A172 (cell line): Measurements from ENCODE around the gene FOXO3B. TPM values are rescaled to one million over a fixed set of nuclear protein-coding genes. Genes with fewer than 3 reads are reported as not detected.
"Not testable (repeated sequence)": the region's sequence is repeated elsewhere in the genome, so short reads cannot be mapped to it uniquely, and the experiment has no call there.

ENCODE experiments used
- DNase-seq: peaks from one replicate; pipeline ENCODE4 v3.0.0-alpha.2; 2015; ENCODE audit warnings: low spot score
- total RNA-seq: library from RNA; depleted of rRNA; stranded (reverse); fragments of >200 nt; shearing (Covaris generic); gene quantifications from 2 replicates; pipeline ENCODE4 v1.2.3, GENCODE V29; 2014; rRNA removed

Gene FOXO3B
- 1.4 and 2.2 TPM in 2 replicates for total RNA-seq

DNA sequence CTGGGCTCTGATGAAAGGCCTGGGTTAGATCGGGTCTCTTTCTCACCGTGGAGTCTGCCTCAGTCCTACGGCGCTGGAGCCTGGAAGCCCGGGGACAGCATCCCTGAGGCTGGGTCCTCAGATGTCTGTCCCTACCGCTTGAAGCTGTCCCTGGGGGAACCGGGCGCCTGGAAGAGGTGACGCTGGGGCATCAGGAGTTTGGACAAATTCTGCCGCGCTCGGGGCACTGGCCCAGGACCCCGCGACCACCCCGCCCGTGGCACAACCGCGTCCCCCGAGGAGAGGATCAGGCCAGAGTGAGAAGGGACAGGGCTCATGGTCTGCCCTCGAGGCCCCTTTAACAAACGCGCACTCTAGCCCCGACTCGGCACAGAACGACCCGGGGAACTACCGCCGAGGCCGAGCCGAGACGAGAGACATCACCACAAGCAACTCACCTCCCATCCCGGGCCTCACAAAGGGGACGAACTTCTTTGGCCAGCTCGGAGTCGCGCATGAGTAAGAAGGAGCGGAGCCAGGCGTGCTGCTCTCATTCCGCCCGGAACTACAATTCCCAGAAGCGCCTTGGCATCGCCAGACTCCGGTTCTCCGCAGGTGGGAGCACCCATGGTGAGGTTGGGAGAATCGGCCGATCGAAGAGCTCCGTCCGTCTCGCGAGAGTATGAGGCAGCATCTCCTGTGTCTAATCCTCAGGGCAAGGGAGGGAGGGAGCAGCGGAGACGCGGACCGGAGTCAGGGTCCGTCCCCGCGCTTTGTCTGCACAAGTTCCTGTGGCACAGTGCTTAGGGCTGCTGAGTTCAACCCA lies at the start of gene FOXO3B:
FOXO3B (minus strand) TSS at position 548 of the 805 bp plus-strand sequence. CDS start 663 bp downstream, outside the sequence.
- DNase-seq = peak; percentile 90

DNA sequence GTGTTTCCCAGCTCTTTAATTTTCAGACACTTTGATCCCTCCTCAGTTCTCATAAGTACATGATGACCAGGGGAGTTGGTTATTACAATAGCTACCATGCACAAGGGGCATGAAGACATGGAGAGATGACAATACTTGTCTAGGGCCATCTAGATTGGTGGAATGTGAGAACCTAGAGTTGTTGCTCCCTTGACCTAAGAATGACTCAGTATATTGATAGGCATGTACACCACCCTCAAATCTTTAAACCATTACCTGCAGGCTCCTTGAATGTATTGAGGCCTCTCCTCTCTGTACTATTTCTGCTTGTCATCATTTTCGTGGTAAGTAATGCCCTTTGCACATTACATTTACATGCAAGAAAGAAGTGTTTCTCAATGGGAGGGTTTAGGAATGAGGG lies 41.4 kb upstream of the FOXO3B start:
- DNase-seq = not testable (repeated sequence)

DNA sequence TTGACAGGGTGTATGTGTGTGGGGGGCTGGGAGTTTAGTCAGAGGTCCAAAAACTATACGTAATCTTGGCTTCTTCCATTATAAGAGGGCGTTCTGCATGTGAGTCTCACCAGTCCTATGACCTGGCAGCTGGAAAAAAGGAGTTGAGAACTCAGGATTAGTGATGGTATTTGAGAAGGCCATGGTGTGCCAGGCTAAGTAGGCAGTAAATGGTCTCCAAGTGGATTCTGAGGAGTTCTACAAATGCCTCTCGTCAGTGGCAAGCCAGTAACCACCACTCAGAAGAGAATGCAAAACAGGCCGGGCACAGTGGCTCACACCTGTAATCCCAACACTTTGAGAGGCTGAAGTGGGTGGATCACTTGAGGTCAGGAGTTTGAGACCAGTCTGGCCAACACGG lies 40.5 kb upstream of the FOXO3B start:
- DNase-seq = not testable (repeated sequence)

DNA sequence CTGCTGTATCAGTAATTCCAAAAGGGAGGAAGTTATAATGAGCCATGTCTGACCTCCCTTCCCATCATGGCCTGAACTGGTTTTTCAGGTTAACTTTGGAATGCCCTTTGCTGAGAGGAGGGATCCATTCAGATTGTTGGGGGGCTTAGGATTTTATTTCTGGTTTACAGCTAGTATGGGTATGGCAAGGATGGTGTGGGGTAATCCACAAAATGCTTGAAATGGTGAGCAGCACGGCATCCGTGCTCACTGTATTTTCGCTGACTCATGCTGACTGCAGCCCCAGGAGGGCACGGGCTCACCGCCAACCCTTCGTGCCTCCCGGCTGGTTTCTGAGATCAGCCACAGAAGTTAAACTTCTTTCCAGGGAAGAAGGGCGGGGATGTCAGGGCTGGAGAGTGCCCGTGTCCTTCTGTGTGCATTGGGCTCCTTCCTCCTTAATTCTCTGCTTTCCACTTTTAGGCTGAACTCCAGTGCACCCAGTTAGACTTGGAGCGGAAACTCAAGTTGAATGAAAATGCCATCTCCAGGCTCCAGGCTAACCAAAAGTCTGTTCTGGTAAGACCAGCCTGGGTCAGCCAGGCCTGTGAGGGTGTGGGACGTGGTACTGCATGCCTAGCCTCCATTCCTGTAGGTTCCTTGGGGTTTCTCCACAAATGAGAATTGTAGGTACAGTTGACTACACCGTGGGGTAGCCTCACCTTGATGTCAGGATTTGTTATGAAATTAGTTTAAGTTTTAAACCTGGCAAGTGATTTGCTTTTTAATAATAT lies 39.8 kb upstream of the FOXO3B start:
- not testable (repeated sequence) for DNase-seq

DNA sequence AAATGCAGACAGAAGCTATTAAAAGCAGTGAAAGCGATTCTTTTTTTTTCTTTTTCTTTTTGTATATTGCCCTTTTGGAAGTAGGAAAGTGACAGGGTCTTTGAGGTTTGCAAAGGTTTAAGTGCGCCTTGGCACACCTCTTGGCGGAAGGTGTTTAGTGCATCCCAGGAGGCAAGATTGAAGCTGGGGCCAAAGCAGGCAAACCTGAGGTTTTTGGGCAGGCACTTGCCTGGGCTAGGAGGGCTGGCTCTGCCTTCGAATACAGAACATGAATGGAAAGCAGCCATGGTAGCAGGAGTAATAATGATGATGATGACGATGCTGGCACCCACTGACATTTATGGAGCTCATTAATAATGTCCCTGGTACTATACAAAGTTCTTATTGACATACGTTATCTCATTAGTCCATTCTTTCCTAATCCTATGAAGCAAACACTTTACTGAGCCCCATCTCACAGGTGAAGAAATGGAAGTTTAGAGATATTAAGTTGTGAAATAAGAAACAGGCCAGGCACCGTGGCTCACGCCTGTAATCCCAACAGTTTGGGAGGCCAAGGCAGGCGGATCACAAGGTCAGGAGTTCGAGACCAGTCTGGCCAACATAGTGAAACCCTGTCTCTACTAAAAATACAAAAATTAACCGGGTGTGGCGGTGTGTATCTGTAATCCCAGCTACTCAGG lies 37.5 kb upstream of the FOXO3B start:
- DNase-seq = not testable (repeated sequence)

DNA sequence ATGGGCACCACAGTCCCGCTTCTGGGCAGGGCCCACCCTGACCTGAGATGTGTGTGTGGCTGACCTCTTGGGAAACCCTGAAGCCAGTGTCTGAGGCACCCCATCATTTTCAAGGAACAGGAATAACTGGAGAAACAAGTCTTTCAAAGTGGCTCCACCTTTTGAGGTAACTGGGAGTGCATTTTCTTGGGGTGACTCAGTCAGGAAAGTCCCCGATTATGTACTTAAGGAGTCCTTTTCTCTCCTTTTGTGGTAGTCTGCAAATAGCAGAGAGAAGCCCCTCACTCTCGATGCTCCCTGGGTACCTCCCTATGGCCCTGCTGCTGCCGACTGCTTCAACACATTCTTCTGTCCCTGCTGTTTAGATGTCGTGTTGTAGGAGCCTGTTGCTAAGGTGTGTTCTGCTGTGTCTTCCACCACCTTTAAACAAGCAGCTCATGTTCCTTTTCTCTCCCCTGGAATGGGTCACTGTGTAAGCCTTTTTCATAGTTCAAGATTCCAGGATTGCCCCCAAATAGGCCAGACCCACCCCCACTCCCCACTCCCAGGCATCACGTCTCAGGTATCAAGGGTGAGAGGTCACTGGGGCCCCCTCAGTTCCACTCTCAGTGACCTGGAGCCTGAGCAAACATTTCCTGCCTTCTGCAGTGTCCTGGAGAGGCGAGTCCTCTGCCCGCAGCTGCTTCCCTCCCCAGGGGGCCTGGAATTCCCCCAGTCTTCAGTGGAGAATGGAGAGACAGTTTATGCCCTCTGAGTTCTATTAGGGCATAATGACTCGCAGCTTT lies 36.7 kb upstream of the FOXO3B start:
- peak; percentile 89 for DNase-seq

DNA sequence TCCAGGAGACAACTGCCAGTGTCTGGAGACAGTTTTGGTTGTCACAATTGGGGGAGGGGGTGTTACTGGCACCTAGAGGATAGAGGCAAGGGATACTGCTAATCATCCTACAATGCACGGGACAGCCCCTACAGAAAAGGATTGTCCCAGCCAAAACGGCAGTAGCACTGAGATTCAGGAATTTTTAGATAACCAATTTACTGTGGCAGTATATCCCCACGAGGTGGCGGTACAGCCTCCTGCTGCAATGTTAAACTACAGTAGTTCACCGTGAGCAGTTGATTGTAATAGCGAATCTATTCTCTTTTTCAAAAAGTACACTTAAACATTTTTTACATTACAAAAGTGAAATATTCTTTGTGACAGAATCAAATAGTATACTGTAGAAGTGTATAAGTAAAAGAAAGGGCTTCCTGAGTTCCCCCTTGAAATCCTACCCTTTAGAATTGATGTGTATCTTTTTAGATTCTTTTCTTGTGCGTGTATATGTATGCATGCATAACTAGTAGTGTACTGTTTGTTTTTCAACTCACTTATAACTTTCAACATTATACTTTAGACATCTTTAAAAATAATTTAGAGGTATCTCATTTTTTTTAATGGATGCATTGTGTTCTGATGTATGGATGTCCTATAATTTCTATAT lies 30.4 kb upstream of the FOXO3B start:
- peak; percentile 57 for DNase-seq

DNA sequence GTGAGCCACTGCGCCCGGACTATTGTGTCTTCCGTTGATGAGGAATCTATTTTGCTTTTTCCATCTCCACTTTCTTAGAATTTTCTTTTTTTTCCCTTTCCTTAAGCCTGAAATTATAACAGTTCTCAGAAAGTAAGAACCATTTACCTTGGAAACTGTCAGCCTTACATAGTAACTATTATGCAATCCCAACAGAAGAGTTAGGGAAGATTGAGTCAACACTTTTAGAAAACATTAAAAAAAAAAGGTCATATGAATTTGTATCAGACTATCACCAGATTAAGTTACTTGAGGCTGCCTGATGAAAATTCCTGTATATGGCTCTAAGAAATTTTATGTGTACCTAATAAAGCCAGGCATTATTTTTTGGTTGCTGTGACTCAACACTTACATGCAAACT lies 26.1 kb upstream of the FOXO3B start:
- DNase-seq = not testable (repeated sequence)

DNA sequence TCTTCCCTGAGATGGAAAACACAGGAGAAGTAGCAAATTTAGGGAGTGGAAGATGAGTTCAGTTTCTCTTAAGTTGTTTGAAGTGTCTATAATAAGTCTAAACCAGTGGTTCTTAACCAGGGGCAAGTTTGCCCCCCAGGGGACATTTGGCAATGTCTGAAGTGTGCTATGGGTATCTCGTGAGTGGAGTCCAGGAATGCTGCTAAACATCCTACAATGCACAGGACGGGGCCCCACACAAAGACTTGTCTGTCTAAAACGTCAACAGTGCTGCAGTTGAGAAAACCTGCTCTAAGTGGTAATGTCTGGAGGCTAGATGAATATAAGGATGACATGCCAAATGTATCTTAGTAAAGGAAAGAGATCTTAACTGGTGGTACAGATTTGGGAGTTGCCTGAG lies 23.8 kb upstream of the FOXO3B start:
- DNase-seq = not testable (repeated sequence)

DNA sequence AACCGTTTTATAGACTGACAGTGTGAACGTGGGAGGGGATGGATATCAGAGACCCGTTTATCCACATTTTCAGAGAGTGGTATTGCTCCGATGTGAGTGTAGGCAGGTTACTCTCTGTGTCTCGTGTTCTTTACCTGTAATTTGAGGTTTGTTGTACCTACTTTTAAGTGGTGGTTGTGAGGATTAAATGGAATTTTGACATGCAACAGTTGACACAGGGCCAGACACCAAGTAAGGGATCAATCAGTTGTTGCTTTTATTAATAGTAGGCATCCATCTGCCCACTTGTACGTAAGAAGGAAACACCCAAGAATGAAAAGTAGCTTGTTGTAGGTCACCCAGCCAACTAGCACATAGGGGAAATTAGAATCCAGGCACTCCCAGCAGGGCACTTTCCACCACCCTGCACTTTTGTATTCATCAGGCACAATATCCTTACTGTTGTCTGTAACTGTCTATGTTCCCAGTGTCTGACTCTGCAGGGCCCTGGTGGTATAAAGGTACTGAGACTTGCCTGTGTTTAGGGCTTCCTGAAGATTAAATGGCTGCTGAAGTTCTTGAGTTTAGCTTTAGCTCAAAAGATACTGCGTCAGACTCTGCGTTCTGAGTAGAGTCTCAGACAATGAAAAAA lies 16.5 kb upstream of the FOXO3B start:
- DNase-seq = not testable (repeated sequence)

DNA sequence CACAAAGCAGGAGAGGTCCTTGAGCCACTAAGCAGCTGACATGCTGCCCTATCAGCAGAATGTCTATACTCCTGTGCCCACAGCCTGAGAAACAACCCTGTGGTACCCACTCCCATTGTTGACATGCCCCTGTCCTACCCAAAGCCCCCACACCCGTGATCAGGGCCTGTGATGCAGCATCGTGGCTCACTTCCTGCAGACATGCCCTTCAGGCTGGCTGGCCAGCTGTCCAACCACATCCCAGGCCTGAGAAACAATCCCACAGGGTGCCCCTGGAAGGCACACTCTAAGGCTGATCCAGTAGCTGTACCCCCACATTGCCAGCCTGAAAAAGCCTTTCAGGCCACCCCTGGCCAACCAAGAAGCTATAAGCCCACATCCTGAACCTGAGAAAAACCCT lies 13.0 kb upstream of the FOXO3B start:
- DNase-seq = not testable (repeated sequence)

DNA sequence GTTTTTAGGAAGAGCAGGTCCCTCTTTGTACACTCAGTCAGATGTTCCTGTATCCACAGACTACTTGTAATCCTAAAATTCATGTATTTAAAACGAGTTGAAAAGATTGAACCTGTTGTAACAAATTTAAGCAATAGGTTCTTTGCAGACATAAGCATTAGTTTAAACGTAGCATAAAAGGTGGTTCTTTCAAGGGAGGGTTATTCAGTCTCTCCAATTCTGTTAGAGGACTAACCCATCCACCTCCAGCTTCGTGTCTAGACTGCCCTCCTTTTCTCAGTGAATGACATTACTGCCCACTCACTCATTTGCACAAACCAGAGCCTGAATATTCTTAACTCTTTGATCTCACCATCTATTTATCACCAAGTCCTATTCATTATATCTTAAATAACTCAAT lies 554 bp upstream of the FOXO3B start:
- not testable (repeated sequence) for DNase-seq

DNA sequence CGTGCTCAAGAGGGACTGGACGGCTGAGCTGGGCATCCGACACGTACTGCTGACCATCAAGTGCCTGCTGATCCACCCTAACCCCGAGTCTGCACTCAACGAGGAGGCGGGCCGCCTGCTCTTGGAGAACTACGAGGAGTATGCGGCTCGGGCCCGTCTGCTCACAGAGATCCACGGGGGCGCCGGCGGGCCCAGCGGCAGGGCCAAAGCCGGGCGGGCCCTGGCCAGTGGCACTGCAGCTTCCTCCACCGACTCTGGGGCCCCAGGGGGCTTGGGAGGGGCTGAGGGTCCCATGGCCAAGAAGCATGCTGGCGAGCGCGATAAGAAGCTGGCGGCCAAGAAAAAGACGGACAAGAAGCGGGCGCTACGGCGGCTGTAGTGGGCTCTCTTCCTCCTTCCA lies 4.7 kb downstream of the FOXO3B start:
- not testable (repeated sequence) for DNase-seq

DNA sequence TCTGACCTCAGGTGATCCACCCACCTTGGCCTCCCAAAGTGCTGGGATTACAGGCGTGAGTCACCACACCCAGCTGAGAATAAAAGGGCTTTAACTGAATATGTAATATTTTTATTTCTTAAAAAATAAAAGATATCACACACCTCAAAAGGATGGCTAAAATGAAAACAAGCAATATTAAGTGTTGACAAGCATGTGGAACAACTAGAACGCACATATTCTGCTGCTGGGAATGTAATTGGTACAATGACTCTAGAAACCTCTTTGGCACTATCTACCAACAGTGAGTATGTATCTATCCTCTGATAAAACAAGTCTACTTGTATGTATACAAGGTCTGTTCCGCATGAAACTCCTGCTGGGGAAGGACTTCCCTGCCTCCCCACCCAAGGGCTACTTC lies 5.2 kb downstream of the FOXO3B start:
- DNase-seq = not testable (repeated sequence)

DNA sequence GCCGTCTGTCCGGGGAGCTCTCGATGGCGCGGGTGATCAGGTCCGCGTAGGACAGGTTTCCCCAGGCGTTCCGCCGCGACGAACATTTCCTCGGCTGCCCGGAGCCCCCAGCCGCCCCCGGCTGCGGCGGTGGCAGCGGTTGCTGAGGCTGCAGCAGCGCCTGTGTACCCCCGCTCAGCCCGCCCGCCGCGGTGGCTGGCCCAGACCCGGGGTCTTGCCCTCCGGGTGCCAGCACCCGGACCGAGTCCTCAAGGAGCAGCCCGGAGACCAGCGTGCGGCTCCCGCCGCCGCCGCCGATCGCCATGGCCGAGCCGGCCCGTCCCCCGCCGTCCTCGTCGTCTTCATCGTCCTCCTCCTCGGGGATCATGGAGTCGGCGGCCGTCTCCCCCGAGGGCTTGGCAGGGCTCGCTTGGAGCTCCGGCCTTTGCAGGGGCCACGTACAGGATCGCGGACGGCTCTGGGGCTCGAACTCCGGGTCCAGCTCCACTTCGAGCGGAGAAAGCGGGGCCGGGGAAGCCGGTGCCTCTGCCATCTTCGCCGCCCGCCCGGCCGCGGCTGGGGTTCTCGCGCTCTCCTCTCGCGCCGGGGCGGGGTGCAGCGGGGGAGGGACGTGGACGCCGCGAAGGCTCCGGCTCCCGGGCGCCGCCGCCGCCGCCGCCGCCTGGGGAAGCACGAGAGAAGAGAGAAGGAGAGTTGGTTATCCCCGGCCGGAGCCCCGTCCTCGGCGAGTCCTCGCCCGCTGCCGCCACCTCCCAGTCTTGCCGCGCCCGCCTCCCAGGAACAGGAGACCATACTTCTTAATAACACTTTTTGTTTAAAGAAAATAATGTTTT lies 9.5 kb downstream of the FOXO3B start:
- not testable (repeated sequence) for DNase-seq

DNA sequence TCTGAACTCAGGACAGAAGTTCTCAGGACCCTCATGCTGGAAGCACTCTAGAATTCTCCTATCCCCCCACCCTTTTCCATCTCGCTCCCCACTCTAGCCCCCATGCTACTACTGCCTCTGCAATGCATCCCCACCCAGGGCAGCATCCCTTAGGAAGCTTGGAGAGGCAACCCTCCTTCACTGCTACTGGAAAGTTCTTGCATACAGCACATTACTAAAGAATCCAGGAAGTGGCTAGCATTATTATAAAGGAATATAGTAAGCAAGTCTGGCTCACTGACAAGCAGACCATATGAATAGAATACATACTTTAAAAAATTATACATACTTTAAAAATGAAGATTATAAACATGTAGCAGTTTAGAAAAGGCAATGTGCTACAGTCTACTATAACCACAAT lies 13.5 kb downstream of the FOXO3B start:
- DNase-seq = not testable (repeated sequence)

DNA sequence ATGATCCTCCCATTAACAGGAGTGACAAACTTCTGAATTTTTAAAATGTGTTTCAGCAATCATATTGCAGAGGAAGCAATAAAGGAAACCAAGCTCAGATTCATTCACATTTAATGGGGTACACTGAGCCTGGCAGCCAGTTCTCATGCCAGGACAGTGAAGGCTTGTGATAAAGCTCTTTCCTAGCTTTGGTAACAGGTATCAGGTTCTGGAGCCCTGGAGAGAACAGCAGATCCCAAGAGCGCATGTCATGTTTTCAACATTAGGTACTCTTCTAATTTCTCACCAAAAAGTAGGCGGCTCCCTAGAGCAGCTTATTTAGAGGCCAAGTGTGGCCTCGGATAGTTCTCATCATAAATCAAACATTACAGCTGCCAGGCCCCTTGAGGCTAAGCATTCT lies 14.6 kb downstream of the FOXO3B start:
- DNase-seq = not testable (repeated sequence)

DNA sequence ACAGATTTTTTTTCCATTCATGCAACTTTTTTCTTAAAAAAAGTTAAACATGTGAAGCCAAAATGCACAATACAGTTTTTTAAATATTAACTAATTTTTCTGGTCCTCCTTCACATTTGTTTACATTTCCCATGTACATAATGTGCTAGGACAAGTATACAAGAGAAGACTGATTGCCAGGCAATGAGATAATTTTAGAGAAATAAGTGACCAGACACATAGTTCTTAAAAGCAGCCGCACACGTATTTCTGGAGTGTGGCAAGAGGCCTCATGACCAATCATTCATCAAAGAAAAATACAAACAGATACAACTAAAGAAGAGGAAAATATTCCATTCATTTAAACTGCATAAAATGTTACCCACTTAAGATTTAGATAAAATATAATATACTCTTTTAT lies 15.8 kb downstream of the FOXO3B start:
- DNase-seq = not testable (repeated sequence)

DNA sequence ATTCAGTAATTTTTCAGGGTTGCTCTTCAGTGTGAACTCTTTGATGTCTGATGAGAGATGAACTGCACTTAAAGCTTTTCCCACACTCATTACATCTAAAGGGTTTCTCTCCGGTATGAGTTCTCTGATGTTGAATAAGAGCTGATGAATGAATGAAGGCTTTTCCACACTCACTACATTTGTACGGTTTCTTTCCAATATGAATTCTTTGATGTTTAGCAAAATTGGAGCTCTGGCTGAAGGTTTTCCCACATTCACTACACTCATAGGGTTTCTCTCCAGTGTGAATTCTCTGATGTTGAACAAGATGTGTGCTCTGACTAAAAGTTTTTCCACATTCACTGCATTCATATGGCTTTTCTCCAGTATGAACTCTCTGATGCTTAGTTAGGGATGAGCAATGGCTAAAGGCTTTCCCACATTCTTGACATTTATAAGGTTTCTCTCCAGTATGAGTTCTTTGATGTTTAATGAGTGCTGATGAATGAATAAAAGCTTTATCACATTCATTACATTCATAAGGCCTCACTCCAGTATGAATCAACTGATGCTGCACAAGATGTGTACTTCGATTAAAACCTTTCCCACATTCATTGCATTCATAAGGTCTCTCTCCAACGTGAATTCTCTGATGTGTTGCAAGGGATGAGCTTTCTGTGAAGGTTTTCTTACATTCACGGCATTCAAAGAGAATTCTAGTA lies 20.0 kb downstream of the FOXO3B start:
- not testable (repeated sequence) for DNase-seq
